H1 (cell line): ENCODE results near the gene LYSMD3. TPM values are rescaled to one million over a fixed set of nuclear protein-coding genes. Genes with fewer than 3 reads are reported as not detected.

Source experiments
- CTCF ChIA-PET: fragments of 300-600 bp; sonication (Branson Sonifier 250); formaldehyde crosslinking; loops from one replicate; lab custom pipeline; 2021; ENCODE audit not compliant: partially characterized antibody; lab: Charles Lee
- POLR2A ChIA-PET: fragments of 300-600 bp; sonication (Branson Sonifier 250); formaldehyde crosslinking; loops from one replicate; lab custom pipeline; 2021; ENCODE audit warnings: inconsistent platforms; ENCODE audit not compliant: partially characterized antibody; lab: Charles Lee
- DNase-seq, 2 experiments: peaks; one replicate each; pipeline versions ENCODE4 v3.0.0 to v3.0.0-alpha.2; 2010 to 2022; ENCODE audit warnings: low spot score in 2 of 2, low read depth in 1 of 2, mixed read lengths in 1 of 2
- FAIRE-seq: peaks from 2 replicates; lab custom pipeline; 2011; peaks lifted over from hg19 to GRCh38; lab: Jason Lieb, UNC
- H2AFZ ChIP-seq: 2 replicates; pipeline ENCODE4 v1.8.1; 2012; ENCODE audit warnings: low read length, inconsistent platforms
- H2AK5ac ChIP-seq: 2 replicates; pipeline ENCODE4 v1.6.1; 2013; ENCODE audit warnings: low read depth, low read length
- H2BK120ac ChIP-seq: replicated peaks from 2 replicates; pipeline ENCODE3; 2013; ENCODE audit warnings: low read depth, low read length, inconsistent platforms
- H2BK12ac ChIP-seq: 2 replicates; pipeline ENCODE4 v1.6.1; 2013; ENCODE audit warnings: low read depth, low read length
- H2BK15ac ChIP-seq: 2 replicates; pipeline ENCODE4 v1.6.1; 2013; ENCODE audit warnings: low read length
- H2BK20ac ChIP-seq: 2 replicates; pipeline ENCODE4 v1.6.1; 2013; ENCODE audit warnings: low read length
- H2BK5ac ChIP-seq: 2 replicates; pipeline ENCODE4 v1.6.1; 2013; ENCODE audit warnings: low read depth, low read length
- H3K14ac ChIP-seq: 2 replicates; pipeline ENCODE4 v1.6.1; 2013; ENCODE audit warnings: inconsistent platforms; ENCODE audit not compliant: insufficient read length
- H3K18ac ChIP-seq: 2 replicates; pipeline ENCODE4 v1.6.1; 2013; ENCODE audit warnings: low read length; ENCODE audit errors: extremely low read depth
- H3K23ac ChIP-seq: 2 replicates; pipeline ENCODE4 v1.6.1; 2013; ENCODE audit warnings: inconsistent platforms; ENCODE audit not compliant: insufficient read length
- H3K23me2 ChIP-seq: 2 replicates; pipeline ENCODE4 v1.6.1; 2013; ENCODE audit warnings: low read depth, low read length
- H3K27ac ChIP-seq: 2 replicates; pipeline ENCODE4 v1.6.1; 2011; ENCODE audit warnings: low read depth, low read length, inconsistent platforms
- H3K27me3 ChIP-seq, 4 experiments: replicated peaks in 1 of 4; 1 replicate in 1 of 4; 2 replicates in 3 of 4; pipeline versions ENCODE4 v1.6.1 to v1.8.1; 2011 to 2013; ENCODE audit warnings: low read length in 3 of 4, mild to moderate bottlenecking in 3 of 4, inconsistent platforms in 2 of 4, mixed read lengths in 2 of 4, moderate library complexity in 1 of 4; ENCODE audit not compliant: control insufficient read depth in 3 of 4, insufficient read depth in 3 of 4; ENCODE audit errors: extremely low read depth in 1 of 4
- H3K36me3 ChIP-seq, 4 experiments: 2 replicates each; pipeline versions ENCODE4 v1.6.1 to v1.8.1; 2011 to 2013; ENCODE audit warnings: mild to moderate bottlenecking in 4 of 4, low read length in 3 of 4, moderate library complexity in 2 of 4, control low read depth in 1 of 4, inconsistent platforms in 1 of 4; ENCODE audit not compliant: insufficient read depth in 4 of 4, control insufficient read depth in 2 of 4
- H3K4ac ChIP-seq: replicated peaks from 2 replicates; pipeline ENCODE3; 2013; ENCODE audit warnings: low read length, low read depth, mixed read lengths, inconsistent platforms; ENCODE audit not compliant: insufficient read length
- H3K4me1 ChIP-seq, 4 experiments: replicated peaks in 1 of 4; 1 replicate in 1 of 4; 2 replicates in 3 of 4; pipeline versions ENCODE4 v1.6.1 to v1.8.1; 2011 to 2013; ENCODE audit warnings: low read length in 3 of 4, inconsistent platforms in 2 of 4, mixed read lengths in 1 of 4; ENCODE audit not compliant: insufficient read depth in 4 of 4, control insufficient read depth in 3 of 4
- H3K4me2 ChIP-seq, 2 experiments: 2 replicates each; pipeline versions ENCODE4 v1.6.1 to v1.8.1; 2011 to 2013; ENCODE audit warnings: low read depth in 2 of 2, low read length in 2 of 2, control low read depth in 1 of 2, inconsistent platforms in 1 of 2, mild to moderate bottlenecking in 1 of 2; ENCODE audit not compliant: insufficient read depth in 1 of 2
- H3K4me3 ChIP-seq, 4 experiments: fragments of 200-600, 300-600 bp in 1 of 4; sonication (generic), shearing (Covaris generic), sonication (Bioruptor Twin) in 1 of 4; 2 replicates each; pipeline versions ENCODE4 v1.5.1 to v1.8.1; 2011 to 2016; ENCODE audit warnings: low read length in 4 of 4, low read depth in 3 of 4, control low read depth in 2 of 4, inconsistent platforms in 2 of 4, mild to moderate bottlenecking in 2 of 4, mixed read lengths in 1 of 4, moderate library complexity in 1 of 4; ENCODE audit not compliant: insufficient read depth in 2 of 4; ENCODE audit errors: extremely low read depth in 1 of 4
- H3K56ac ChIP-seq: replicated peaks from 2 replicates; pipeline ENCODE3; 2013; ENCODE audit warnings: low read depth, mild to moderate bottlenecking, mixed read lengths, low read length, inconsistent platforms; ENCODE audit not compliant: insufficient read length
- H3K79me1 ChIP-seq: 2 replicates; pipeline ENCODE4 v1.6.1; 2013; ENCODE audit warnings: low read depth, low read length, control low read depth
- H3K79me2 ChIP-seq, 2 experiments: 2 replicates each; pipeline versions ENCODE4 v1.6.1 to v1.8.1; 2012 to 2013; ENCODE audit warnings: low read length in 2 of 2, mild to moderate bottlenecking in 2 of 2, inconsistent platforms in 1 of 2; ENCODE audit not compliant: insufficient read depth in 2 of 2, control insufficient read depth in 1 of 2
- H3K9ac ChIP-seq, 4 experiments: replicated peaks in 1 of 4; 1 replicate in 1 of 4; 2 replicates in 3 of 4; pipeline versions ENCODE4 v1.6.1 to v1.8.1; 2011 to 2013; ENCODE audit warnings: low read depth in 3 of 4, low read length in 3 of 4, control low read depth in 2 of 4, mild to moderate bottlenecking in 2 of 4, moderate library complexity in 2 of 4, inconsistent platforms in 1 of 4; ENCODE audit errors: extremely low read depth in 1 of 4
- H3K9me3 ChIP-seq, 2 experiments: 2 replicates each; pipeline versions ENCODE4 v1.6.1 to v1.8.1; 2012 to 2013; ENCODE audit warnings: mild to moderate bottlenecking in 2 of 2, moderate library complexity in 2 of 2, control low read depth in 1 of 2, inconsistent platforms in 1 of 2, low read depth in 1 of 2, low read length in 1 of 2, mixed read lengths in 1 of 2; ENCODE audit not compliant: insufficient read depth in 2 of 2
- H4K20me1 ChIP-seq, 2 experiments: replicated peaks in 1 of 2; 2 replicates each; pipeline versions ENCODE3 to v1.8.1; 2011 to 2013; ENCODE audit warnings: inconsistent platforms in 2 of 2, low read length in 2 of 2, mild to moderate bottlenecking in 1 of 2; ENCODE audit not compliant: insufficient read depth in 2 of 2, control insufficient read depth in 1 of 2
- H4K5ac ChIP-seq: 2 replicates; pipeline ENCODE4 v1.6.1; 2013; ENCODE audit warnings: low read length, low read depth, mixed read lengths, inconsistent platforms; ENCODE audit not compliant: insufficient read length
- H4K8ac ChIP-seq: 2 replicates; pipeline ENCODE4 v1.8.0; 2013; ENCODE audit warnings: mild to moderate bottlenecking, moderate library complexity, low read length, inconsistent platforms; ENCODE audit not compliant: insufficient read depth; ENCODE audit errors: extremely low read depth
- H4K91ac ChIP-seq: replicated peaks from 2 replicates; pipeline ENCODE3; 2013; ENCODE audit warnings: low read length, mixed read lengths, inconsistent platforms; ENCODE audit not compliant: insufficient read length
- BCL11A ChIP-seq, 2 experiments: IDR thresholded peaks; one replicate each; pipeline ENCODE4 v1.6.1; 2011; ENCODE audit warnings: low read depth in 2 of 2, low read length in 2 of 2, mild to moderate bottlenecking in 2 of 2
- CTBP2 ChIP-seq: IDR thresholded peaks from 2 replicates; pipeline ENCODE4 v1.7.0; 2011; ENCODE audit warnings: borderline replicate concordance, mild to moderate bottlenecking, moderate library complexity, mixed read lengths, low read length; ENCODE audit not compliant: insufficient read depth, insufficient read length
- EGR1 ChIP-seq: IDR thresholded peaks from 2 replicates; pipeline ENCODE4 v1.6.1; 2011; ENCODE audit warnings: low read depth, low read length, borderline replicate concordance
- GTF2F1 ChIP-seq: IDR thresholded peaks from 2 replicates; pipeline ENCODE4 v1.6.1; 2012; ENCODE audit warnings: low read depth, low read length, improper control_type of control experiment, borderline replicate concordance
- NRF1 ChIP-seq: IDR thresholded peaks from 2 replicates; pipeline ENCODE4 v1.6.1; 2011; ENCODE audit warnings: mild to moderate bottlenecking, low read depth, low read length, improper control_type of control experiment
- POU5F1 ChIP-seq: IDR thresholded peaks from 2 replicates; pipeline ENCODE4 v1.6.1; 2011; ENCODE audit warnings: low read depth, mild to moderate bottlenecking, low read length, moderate library complexity
- RAD21 ChIP-seq, 2 experiments: IDR thresholded peaks in 1 of 2; conservative IDR thresholded peaks in 1 of 2; 2 replicates each; pipeline ENCODE4 v1.6.1; 2011; ENCODE audit warnings: low read depth in 2 of 2, low read length in 2 of 2, improper control_type of control experiment in 1 of 2, inconsistent platforms in 1 of 2, mild to moderate bottlenecking in 1 of 2, moderate library complexity in 1 of 2
- SIRT6 ChIP-seq: IDR thresholded peaks from one replicate; pipeline ENCODE4 v1.7.1; 2012; ENCODE audit warnings: low read length, inconsistent platforms
- WGBS, 2 experiments: shearing (Covaris generic) in 1 of 2; methylation state at CpG; one replicate each; pipeline versions ENCODE4 v1.1.6 to v1.1.7; 2013 to 2015; ENCODE audit warnings: low lambda C conversion rate in 2 of 2, mixed read lengths in 2 of 2, inconsistent platforms in 1 of 2, low coverage in 1 of 2, missing lambda C conversion rate in 1 of 2; ENCODE audit not compliant: insufficient replicate concordance in 2 of 2, insufficient coverage in 1 of 2, insufficient read length in 1 of 2; ENCODE audit errors: extremely low coverage in 1 of 2, missing lambda C conversion rate in 1 of 2; 5-methylcytosine and 5-hydroxymethylcytosine counted together
- polyA plus RNA-seq, 7 experiments: library from polyadenylated mRNA; depleted of rRNA in 3 of 7; stranded (reverse) in 5 of 7; unstranded in 2 of 7; fragments of >200 nt in 5 of 7; fragments of 200-250 nt in 2 of 7; gene quantifications; 1 replicate in 5 of 7; 2 replicates in 1 of 7; 4 replicates in 1 of 7; pipeline versions ENCODE4 v1.2.1 to v1.2.3, GENCODE V29; 2011 to 2013; ENCODE audit warnings: missing spikeins in 2 of 7, mixed read lengths in 2 of 7
- total RNA-seq: library from RNA; stranded (reverse); fragmentation: NEBNext Ultra II Directional; extraction: Animal tissue kit (Norgen Biotek cat#: 25700); gene quantifications from 2 replicates; pipeline ENCODE4 v1.2.1, GENCODE V29; 2021

LYSMD3 gene
- total and polyA plus RNA-seq, 2 of the 8 experiments (the other 6 are each of a cell fraction or from before 2014, with no cell fraction given) = 3.7 to 14.9 TPM

- Histone ChIP-seq H3K23ac (no peak overlapping the region), H2BK5ac (no peak overlapping the region), H3K14ac (no peak overlapping the region), H3K4ac (no peak overlapping the region), H3K9me3 (no peaks in the 10 kb centered on the region), H4K5ac (no peak overlapping the region), H2BK20ac (no peak overlapping the region), H3K18ac (no peak overlapping the region), H3K23me2 (no peaks in the 10 kb centered on the region), H3K27ac (no peak overlapping the region), H3K56ac (no peak overlapping the region), H3K27me3 (no peaks in the 10 kb centered on the region), H2BK15ac (no peak overlapping the region), H4K91ac (no peak overlapping the region), H4K8ac (no peak overlapping the region), H3K36me3 (no peaks in the 10 kb centered on the region), H3K4me3 (no peak overlapping the region), H3K79me1 (no peaks in the 10 kb centered on the region), H2AK5ac (no peak overlapping the region), H2BK120ac (no peak overlapping the region), H2AFZ (no peak overlapping the region), H3K9ac (no peak overlapping the region), H3K79me2 (no peaks in the 10 kb centered on the region), H4K20me1 (no peaks in the 10 kb centered on the region), H3K4me1 (peaks cover 0 to 10% (median 3%) of the 10 kb centered on the region in 4 experiments; a peak in 4 of 7 replicates), H2BK12ac (no peak overlapping the region), H3K4me2 (no peak overlapping the region)
- FAIRE-seq (no peak), DNase-seq (no peak)
- TF ChIP-seq RAD21 (IDR thresholded peaks at IDR 0.05 in 1 of 2, conservative IDR thresholded peaks at IDR 0.05 in 1 of 2; ENCODE audit: low read depth in 2 of 2, low read length in 2 of 2) (no peak), NRF1 (no peak), EGR1 (no peak), POU5F1 (no peak), CTBP2 (no peak), GTF2F1 (no peak), BCL11A (IDR thresholded peaks at IDR 0.05; ENCODE audit: low read depth in 2 of 2, low read length in 2 of 2) (no peak), SIRT6 (no peak)
- CTCF ChIA-PET = interaction anchor here (0.7 to 1.5 kb wide), 2 partner anchors 24 to 234 kb away, joined by 3 to 5 read pairs; no protein-coding TSS in a partner anchor
- WGBS, 2 experiments = 97% methylated on average over 2 of the region's 2 CpGs; no CpG with 5 or more reads in 1 of the 2 experiments
- POLR2A ChIA-PET = no interaction called here
These were observed 20.4 kb upstream of the LYSMD3 start for GRCh38 chr5:90549729-90550275.
